GDM1 (cell line): ENCODE results near the gene MUCL3.
A peak's percentile ranks its signal among the peaks of the same experiment; 100 is the strongest.
"Not testable (repeated sequence)": the region's sequence is repeated elsewhere in the genome, so short reads cannot be mapped to it uniquely, and the experiment has no call there.

Source experiments
- DNase-seq: peaks from one replicate; lab custom pipeline; 2025; lab: John Stamatoyannopoulos, UW

Gene MUCL3

DNA sequence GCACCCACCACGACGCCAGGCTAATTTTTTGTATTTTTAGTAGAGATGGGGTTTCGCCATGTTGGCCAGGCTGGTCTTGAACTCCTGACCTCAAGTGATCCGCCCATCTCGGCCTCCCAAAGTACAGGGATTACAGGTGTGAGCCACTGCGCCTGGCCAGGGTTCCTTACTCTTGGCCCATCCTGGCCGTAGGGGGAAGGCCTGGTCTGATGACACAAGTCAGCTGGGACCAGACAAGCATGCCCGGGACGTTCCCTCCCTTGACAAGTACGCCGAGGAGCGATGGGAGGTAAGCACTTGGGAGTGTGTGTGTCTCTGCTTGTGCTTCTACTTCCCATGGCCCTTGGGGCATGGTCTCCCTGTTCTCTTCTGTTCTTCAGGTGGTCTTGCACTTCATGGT is 30.3 kb upstream of the MUCL3 start:
- not testable (repeated sequence) for DNase-seq

DNA sequence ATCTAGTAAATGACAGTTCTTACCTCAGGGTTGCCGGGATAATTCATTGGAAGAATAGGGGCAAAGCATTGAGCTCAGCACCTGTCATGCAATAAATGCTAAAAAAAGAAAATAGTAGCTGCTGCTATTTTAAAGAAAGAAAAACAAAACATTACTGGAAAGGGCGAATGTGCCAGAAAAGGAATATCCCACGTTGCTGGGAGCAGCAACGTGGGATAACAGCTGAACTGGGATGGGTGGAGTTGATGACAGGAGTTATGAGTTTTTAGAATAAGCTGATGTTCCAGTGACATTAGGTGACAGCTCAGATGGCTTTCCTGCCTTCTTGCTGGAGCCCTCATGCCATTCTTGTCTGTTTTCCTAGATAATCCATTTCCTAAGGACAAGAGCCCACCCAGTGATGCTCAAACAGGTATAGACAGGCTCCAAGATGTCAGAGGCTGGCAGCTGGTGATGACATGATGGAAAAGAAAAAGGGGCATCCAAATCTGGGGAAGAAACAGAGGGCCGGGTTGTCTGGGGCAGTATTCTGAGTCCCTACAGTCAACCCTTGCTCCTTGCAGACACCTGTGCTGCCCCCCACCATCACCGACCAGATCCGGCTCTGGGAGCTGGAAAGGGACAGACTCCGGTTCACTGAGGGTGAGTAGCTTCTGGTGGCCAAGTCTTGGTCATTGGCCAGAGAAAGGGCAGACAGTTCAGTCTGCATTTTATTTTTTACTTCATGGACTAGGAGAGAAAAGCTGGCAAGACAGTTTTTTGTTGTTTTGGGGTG is 27.8 kb upstream of the MUCL3 start:
- no peak for DNase-seq

DNA sequence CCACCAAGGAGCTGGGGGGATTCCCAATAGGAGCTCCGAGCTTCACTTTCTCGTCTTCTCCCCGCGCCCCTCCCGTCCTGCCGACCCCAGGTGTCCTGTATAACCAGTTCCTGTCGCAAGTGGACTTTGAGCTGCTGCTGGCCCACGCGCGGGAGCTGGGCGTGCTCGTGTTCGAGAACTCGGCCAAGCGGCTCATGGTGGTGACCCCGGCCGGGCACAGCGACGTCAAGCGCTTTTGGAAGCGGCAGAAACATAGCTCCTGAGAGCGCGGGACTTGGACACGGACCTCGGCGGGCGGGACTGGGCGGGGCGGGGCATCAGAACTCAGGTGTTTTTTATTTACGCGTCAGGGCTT is 27.1 kb upstream of the MUCL3 start:
- no peak for DNase-seq

DNA sequence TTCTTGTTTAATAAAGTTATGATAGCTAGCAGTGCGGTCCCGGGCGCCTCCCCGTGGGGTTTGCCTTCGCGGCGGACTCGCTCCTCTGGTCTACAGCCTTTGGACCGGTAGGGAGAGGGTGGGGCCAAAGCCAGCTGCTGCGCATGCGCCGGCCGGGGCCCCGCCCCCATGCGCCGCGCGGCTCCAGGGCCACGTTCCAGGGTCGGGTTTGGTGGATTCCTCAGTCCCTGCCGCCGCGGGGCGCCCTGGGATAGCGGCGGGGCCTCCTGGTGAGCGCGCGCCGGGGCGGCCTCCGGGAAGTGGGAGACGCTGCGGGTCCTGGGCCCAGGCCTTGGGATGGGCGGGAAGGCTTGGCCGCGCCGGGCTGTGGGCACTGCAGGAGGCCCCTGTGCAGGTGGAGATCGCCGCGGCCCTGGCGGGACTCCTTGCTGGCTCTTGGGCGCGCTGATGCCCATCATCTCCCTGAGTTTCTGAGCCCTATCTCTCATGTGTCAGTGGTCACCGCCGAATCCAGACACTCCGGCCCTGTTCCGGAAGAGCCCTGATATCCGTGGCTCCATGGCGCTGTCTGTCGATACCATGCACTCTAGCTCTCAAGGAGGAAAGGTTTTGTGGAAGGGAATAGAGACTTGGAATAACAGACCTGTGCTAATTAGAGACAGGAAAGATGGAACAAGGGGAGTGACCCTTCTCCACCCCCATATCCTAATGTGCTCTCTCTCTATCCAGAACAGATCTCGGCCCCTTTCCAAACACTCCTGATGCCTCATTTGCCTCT is 26.5 kb upstream of the MUCL3 start, which contains the start of gene VARS2:
VARS2 (plus strand) TSS at position 163 of the 778 bp plus-strand sequence; CDS start at position 762, 599 bp downstream.
- DNase-seq = peak; percentile 87

DNA sequence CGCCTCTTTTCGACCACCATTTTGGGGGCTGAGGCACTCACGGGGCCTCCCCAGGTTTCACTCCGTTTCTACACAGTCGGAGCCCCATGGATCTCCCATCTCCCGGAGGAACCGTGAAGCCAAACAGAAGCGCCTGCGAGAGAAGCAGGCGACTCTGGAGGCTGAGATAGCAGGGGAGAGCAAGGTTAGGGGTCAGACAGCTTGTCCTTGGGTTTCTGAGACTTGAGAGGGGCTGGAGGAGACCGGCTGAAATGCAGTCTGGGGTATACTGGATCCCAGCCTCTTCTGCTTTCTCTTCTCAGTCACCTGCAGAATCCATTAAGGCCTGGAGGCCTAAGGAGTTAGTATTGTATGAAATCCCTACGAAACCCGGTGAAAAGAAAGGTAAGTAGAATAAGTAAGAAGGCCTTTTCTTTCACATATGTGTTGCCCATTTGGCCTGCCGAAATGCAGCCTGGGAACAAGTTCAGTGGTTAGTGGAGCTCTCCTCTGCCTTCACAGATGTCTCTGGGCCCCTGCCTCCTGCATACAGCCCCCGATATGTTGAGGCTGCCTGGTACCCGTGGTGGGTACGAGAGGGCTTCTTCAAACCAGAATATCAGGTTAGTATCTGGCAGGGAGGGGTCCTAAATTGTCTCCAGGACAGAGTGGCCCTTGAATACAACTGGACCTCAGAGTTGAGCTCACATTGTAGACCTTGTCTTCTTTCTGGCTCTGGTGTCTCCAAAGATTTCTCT is 25.8 kb upstream of the MUCL3 start:
- no peak for DNase-seq

DNA sequence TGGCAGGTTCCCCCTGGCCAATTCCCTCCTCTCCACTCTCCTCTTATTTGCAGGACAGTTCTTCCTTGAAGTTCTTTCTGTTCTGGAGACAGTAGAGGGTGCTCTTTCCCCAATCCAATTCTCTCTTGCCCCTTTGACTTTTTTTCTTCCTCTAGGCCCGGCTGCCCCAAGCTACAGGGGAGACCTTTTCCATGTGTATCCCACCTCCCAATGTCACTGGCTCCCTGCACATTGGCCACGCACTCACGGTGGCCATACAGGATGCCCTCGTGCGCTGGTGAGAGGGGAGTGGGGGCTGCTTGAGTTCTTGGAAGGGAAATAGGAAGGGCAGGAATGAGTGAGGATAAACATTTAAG is 25.2 kb upstream of the MUCL3 start:
- peak; percentile 33 for DNase-seq

DNA sequence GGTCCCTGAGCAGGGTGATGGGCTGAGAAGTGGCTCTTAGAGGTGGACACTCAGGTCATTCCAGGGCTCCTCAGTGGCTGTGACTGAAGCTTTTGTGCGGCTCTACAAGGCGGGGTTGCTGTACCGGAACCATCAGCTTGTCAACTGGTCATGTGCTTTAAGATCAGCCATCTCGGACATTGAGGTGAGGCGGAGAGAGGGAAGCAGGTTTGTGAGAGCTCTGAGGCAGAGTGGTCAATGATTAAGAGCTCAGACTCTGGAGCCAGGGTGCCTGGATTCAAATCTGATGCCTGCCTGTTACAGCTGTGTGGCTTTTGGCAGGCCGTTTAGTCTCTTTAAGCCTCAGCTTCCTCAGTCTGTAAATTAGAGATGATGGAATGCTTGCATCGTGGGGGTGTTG is 23.7 kb upstream of the MUCL3 start:
- no peak for DNase-seq

DNA sequence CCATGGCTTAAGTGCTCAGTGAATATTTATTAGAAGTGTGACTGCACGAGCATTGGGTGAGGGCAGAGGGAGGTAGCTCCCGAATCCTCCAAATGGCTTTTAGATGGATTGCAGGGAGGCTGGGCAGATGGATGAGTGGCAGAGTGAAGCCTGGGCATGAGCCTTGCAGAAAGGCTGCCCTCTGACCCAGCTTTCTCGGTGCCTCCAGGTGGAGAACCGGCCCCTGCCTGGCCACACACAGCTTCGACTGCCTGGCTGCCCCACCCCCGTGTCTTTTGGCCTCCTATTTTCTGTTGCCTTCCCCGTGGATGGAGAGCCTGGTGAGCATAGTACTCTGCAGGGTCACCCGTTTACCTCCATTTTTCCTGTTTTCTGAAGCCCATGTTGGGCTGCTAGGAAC is 23.3 kb upstream of the MUCL3 start:
- DNase-seq = no peak

DNA sequence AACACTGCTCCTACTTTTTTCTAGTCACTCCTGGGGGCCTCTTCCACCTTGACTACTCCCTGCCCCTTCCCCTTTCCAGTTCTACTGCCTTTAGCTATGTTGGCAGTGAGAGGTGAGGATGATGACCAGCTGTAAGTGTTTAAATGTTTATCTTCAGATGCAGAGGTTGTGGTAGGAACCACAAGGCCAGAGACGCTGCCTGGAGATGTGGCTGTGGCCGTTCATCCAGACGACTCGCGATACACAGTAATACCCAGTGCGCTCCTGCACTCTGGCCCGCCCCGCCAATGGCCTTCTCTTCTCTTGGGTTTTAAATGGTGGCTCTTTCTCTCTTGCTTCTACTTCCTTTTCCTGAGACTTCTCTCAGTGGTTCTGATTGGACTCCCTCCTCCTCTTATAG is 22.1 kb upstream of the MUCL3 start:
- peak; percentile 24 for DNase-seq

DNA sequence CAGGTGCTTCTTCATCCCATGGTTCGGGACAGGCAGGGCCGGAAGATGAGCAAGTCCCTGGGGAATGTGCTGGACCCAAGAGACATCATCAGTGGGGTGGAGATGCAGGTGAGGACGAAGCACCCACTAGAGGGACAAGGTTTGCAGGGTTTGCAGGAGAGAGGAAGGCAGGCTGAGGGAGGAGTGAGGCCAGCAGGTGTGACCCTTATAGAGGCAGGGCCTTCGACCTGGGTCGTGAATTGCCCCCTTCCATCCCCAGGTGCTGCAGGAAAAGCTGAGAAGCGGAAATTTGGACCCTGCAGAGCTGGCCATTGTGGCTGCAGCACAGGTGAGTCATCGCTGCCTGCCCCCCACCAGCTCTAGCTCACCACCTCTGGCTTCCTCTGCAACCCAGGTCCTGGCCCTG is 18.3 kb upstream of the MUCL3 start:
- no peak for DNase-seq

DNA sequence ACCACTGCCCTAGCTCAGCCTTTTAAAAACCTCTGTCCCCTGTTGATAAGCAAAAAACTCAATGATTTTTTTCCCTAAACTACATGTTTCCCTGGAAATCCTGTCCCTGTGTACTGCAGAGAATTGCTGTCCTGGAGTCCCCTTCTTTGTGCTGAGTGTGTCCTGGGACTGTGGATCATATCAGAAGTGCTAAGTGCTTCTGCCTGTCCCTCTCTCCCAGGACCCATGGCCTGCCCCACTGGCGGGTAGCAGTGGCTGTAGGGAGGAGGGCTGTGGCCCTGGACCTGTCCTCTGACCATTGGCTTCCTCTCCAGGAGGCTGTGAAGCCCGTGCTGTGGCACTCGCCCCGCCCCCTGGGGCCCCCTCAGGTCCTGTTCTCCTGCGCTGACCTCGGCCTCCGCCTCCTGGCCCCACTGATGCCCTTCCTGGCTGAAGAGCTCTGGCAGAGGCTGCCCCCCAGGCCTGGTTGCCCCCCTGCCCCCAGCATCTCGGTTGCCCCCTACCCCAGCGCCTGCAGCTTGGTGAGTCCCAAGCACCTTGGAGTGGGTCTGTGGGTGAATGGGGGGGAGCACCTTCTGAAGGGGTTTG is 16.6 kb upstream of the MUCL3 start:
- not testable (repeated sequence) for DNase-seq

DNA sequence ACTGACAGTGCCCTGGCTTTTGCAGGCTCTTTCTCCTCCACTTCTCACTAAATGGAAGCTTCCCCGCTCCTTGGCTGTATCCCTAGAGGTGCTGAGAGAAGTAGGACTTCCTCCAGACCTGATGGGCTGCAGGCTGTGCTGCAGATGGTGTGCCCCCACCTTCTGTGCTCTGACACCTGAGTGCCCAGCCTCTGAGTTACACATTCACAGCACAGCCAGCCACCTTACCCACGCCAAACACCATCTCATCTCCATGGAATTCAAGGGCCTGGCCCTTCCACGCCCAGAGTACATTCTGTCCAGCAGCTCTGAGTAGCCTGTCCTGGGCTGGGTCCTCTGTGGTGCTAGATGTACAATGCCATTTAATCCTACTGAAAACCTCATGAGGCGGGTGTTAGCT is 14.1 kb upstream of the MUCL3 start:
- no peak for DNase-seq

DNA sequence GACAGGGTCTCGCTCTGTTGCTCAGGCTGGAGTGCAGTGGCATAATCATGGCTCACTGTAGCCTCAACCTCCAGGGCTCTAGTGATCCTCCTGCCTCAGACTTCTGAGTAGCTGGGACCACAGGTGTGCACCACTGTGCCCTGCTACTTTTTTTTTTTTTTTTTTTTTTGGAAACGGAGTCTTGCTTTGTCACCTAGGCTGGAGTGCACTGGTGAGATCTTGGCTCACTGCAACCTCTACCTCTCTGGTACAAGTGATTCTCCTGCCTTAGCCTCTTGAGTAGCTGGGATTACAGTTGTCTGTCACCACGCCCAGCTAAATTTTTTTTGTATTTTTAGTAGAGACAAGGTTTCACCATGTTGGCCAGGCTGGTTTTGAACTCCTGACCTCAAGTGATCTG is 13.7 kb upstream of the MUCL3 start:
- not testable (repeated sequence) for DNase-seq

DNA sequence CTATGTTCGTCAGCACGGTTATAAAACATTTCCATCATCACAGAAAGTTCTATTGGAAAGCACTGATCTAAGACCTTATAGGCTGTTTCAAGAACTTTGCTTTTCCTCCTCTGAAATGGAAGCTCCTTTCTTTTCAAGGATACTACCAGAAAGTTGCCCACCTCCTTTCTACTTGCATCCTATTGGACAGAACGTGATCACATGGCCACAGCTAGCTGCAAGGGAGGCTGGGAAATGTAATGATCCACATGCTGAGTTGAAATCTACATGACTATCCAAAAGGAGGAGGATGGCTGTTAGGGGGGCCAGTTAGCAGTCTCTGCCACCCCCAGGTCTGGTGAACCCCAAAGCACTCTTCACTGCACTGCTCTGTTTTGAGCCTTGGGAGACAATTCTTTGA is 12.1 kb upstream of the MUCL3 start:
- no peak for DNase-seq

DNA sequence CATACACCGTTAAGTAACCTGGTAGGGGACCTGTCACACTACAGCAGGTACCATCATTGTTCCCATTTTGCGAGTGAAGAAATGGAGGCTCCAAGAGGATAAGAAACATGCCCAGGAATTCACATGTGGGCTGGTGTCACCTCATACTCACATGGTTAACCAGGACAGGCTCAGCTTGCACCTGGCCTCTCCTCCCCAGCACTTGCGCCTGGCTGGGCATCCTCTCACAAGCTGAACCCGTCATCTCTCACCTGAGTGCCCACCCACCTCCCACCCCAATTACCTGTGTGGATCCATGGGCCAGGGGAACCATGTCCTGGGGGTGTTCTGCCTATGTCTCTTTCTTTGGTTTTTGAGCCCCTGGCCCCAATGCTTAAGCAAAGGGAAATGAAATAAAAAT is 10.3 kb upstream of the MUCL3 start:
- DNase-seq = no peak

DNA sequence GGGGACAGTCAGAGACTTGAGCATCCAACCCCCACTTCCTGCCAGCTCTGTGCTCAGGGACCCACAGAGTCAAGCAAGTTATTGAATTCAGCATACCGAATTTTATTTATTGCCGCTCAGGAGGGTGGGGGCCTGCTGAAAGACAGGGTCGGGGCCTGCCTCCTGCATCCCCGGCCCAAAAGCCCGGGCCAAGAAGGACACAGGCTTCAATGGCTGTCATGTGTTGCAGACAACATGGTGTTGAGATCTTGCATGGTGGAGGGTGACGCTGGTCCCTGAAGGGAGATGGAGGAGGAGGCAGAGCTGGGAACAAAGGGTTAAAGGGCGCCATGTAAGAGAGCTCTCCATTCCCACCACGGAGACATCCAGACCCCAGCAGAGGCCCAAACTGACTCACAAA is 9.5 kb upstream of the MUCL3 start:
- no peak for DNase-seq

DNA sequence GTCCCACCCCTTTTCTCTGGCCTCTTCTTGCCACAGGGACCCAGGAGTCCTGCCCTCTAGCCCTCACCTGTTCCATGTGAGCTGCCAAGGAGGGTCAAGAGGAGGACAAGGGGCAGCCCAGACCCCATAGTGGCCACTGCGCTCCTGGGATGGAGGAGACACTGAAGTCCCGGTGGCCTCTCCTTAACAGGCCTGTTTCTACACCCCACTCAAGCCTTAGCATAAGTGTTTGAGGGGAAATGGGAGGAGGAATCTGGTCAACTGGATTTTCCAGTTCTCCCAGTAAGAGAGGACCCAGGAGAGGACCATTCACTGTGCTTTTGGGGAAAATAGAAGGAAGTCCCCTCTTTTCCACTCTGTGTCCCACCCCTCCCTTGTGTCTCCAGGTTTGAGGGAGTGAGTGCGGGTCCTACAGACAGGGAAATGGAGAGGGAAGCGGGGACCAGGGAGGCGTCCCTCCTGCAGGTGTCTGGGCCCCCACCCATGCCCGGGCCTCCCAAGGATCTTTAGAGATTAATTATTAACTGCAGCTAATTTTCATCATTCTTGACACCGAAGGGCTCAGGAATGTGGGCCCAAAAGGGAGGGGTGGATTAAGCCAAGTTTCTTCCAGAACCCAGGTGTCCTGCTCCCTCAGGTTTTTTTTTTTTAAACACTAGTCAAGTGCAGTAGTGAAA is 8.7 kb upstream of the MUCL3 start, which contains the start of gene SFTA2:
SFTA2 (minus strand) TSS at position 202 of the 677 bp plus-strand sequence; CDS start at position 128, 74 bp downstream.
- no peak for DNase-seq

DNA sequence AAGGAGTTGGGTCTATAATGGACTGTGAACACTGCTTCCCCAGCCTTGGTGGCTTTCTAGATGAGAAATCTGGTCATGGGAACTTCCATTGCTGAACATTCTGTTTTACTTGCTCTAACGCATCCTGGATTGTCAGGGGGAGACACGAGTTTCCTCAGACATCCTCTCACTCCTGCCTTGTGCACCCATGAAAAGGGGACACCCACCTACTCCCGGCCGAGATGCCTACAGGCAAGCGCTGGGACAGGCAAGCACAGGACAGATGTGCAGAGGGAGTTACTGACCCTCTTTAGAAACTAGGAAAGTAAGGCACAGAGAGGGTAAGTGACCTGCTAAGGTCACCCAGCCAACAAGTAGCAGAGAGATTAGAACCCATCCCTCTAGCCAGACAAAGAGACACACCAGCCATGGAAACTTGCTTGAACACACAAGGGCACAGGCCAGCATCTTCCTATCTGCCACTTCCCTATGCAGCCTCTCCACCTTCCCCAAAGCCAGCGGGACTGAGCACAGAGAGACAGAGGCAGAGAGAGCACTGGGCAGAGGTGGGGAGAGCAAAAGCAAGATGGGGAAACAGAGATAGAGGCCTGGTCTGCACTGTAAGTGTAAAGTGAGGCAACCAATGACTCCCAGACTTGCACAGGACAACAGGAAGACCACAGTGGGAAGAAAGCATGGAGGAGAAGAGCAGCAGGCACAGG is 8.0 kb upstream of the MUCL3 start:
- DNase-seq = no peak

DNA sequence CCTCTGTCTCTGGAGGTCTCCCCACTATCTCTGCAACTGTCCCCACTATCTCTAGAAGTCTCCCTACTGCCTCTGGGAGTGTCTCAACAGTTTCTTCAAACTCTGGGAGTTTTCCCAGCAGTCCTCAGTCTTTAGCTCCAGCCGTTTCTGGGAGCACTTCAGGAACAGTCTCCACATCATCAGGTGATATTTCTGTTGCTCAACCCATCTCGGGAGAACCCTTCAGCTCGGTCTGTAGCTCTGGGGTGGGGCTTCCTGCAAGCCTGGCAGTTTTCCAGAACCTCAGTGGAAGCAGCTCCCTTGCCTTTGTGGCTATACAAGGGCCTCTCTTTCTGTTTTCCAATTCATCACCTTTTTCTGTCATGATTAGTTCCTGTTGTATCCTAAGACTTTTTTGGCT is 5.8 kb upstream of the MUCL3 start:
- DNase-seq = no peak

DNA sequence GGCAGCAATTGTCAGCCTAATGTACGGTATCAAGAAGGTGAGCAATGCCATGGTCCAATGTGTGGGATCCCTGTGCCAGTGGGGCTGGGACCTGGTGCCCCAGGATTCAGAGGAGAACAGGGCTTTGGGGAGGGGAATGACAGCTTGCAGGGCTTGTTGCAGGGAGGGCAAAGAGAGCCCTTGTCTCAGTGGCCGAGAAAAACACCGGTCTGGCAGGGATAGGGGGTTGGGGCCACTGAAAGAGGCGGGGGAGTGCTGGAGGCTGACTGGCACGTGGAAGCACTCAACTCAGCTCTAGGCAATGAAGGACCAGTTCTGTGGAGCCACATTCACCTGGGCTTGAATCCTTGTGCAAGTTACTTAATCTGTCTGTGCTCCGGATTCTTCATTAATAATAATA is 3.5 kb upstream of the MUCL3 start:
- no peak for DNase-seq

DNA sequence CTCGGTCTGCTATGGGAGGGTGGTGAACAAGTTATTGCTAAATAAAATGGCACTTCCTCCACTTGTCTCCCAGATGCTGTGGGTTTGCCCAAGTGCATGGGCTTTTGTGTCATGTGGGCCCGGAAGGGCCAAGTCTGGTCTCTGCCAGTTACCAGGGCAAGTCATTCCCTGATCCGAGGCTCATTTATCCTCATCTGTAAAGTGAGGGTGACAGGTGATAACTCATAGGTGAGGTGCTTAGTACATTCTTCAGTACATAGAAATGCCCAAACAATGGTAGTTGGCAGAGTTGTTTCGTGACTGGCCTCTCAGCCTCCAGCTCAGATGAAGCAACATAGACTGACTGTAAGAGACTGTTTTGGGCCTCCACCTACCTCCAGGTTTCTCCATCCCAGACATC is 2.0 kb upstream of the MUCL3 start:
- DNase-seq = no peak
